Inflammatory macrophage treated with lipopolysaccharide for 1 hour (primary cell): ENCODE data around the gene OXCT2.
"Not testable (repeated sequence)": the region's sequence is repeated elsewhere in the genome, so short reads cannot be mapped to it uniquely, and the experiment has no call there.

Experiments
- DNase-seq, 2 donors: peaks; one replicate each; pipeline ENCODE4 v3.0.0-alpha.2; 2020 to 2022

Gene OXCT2

GRCh38 chr1:39771022-39771532 lies at the start of gene OXCT2:
OXCT2 (minus strand) TSS chr1:39771348; CDS start chr1:39771255, 93 bp downstream.
- not testable (repeated sequence) for DNase-seq

DNA sequence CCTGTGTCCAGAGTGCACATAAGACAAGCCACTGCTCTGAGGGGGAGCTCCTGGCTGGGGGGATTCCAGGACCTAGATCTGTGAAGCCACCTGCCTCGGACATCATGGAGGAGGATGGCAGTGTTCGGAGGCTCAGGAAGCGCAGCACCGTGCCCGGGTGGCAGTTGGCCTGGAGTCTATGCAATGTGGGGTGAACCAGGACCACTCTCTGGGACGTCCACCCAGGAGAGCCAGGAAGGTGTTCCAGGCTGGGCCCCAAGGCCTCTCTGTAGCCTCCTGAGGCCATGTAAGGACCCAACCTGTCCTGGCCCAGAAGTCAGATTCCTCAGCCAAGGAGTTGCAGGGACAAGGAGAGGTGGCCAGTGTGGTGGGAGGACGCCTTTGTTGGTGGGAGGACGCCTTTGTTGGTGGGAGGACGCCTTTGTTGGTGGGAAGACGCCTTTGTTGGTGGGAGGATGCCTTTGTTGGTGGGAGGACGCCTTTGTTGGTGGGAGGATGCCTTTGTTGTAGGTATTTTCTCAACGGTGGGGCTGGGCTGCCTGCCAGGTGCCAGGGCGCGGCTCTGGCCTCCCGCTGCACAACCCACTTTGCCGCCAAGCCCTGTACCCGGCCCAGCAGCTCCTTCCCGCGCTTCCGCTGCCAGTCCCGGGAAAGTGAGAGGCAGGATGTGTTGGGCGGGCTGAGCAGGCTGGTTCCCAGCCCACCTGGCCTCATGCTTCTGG lies 48.1 kb upstream of the OXCT2 start:
- no peak for DNase-seq

DNA sequence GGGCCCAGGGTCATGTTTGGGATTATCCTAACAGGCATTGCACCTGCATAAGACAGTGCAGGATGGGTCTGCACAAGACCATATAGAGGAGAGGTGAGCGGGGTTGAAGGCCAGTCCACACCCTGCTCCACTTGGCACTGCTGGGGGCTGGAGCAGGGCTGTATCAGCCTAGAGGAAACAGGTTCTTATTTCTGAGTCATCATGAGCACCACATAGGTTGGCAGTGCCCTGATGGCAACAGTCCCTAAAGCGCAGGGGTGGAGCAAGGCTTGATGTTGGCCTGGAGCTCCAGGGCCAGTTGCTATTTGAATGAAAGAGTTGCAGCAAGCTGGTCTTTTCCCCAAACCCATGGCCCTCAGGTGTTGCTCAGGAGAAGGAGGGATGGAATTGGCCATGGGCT lies 47.3 kb upstream of the OXCT2 start:
- no peak for DNase-seq

- peak; percentile 75 to 81 for DNase-seq
Observed at GRCh38 chr1:39817091-39817932, 46.2 kb upstream of the OXCT2 start.

GRCh38 chr1:39816415-39817090 lies 45.4 kb upstream of the OXCT2 start:
- DNase-seq, result peak; percentile 81 to 89

DNA sequence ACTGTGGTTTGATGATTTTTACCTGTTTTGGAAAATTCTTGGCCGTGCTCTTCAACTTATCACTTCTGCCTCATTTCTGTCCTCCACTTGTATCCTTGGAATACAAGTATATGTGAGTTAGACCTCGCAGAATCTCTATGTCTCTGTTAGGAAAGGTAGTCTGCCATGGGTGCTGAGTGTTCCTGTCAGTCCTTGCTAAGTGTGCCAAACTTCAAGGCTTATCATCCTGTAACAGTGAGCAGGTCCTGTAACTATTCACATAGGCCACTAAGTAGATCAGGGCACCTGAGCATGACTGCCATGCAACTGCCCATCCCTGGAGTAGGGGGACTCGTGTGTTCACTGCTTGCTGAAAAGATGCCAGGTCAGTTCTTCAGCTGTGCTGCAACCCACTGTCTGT lies 41.8 kb upstream of the OXCT2 start:
- DNase-seq, result no peak

DNA sequence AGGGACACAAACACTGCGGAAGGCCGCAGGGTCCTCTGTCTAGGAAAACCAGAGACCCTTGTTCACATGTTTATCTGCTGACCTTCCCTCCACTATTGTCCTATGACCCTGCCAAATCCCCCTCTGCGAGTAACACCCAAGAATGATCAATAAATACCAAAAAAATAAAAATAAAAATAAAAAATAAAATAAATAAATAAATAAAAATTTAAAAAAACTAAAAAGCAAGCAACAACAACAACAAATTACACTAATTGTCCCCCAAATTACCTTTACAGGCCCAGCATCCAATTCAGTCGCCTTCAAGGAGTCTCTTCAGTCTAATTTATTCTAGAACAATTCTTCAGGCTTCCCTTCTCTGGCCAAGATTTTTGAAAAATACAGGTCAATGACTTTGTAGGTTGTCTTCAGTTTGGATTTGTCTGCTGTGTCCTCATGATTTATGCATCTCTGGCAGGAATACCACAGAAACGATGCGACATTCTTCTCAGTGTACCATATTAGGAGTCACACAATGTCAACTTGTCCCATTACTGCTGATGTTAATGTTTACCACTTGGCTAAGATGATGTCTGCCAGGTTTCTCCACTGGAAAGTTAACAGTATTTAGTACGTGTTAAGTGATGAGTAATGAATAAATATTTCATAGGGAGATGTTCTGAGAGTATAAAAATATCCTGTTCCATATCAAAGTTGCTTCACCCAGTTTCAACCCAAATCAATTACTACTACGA lies 37.8 kb upstream of the OXCT2 start:
- DNase-seq, result no peak

GRCh38 chr1:39805385-39805784 lies 34.2 kb upstream of the OXCT2 start:
- no peak for DNase-seq

DNA sequence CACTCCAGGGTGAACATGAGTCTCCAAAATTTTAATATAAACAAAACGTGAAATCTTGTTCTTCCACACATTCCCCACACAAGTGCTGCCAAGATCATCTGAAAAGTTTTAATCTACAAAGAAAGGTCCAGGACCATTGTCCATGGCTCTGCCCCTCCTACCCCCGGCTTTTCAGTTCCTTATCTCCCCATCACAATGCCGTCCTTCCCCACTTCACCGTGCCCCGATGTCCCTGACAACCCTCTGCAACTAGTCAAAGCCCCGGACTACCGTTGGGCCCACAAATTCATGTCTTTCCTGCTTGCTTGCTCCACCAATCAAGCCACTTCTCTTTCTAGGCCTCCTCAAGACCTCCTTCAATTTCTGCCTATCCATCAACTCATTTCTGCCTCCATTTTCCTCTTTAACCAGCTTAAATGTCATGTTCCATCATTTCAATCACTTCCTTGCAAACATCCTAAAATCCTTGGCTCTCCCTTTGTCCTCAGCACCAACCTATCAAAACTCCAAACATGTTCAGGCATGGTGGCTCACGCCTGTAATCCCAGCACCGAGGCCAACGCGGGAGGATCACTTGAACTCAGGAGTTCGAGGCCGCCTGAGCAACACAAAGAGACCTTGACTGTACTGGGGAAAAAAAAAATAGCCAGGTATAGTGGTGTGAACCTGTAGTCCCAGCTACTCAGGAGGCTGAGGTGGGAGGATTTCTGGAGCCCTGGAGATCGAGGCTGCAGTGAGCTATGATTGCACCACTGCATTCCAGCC lies 31.5 kb upstream of the OXCT2 start:
- DNase-seq, result no peak

GRCh38 chr1:39800471-39800835 lies 29.3 kb upstream of the OXCT2 start:
- no peak for DNase-seq

GRCh38 chr1:39799770-39800470 lies 28.8 kb upstream of the OXCT2 start:
- peak; percentile 49 to 83 for DNase-seq

DNA sequence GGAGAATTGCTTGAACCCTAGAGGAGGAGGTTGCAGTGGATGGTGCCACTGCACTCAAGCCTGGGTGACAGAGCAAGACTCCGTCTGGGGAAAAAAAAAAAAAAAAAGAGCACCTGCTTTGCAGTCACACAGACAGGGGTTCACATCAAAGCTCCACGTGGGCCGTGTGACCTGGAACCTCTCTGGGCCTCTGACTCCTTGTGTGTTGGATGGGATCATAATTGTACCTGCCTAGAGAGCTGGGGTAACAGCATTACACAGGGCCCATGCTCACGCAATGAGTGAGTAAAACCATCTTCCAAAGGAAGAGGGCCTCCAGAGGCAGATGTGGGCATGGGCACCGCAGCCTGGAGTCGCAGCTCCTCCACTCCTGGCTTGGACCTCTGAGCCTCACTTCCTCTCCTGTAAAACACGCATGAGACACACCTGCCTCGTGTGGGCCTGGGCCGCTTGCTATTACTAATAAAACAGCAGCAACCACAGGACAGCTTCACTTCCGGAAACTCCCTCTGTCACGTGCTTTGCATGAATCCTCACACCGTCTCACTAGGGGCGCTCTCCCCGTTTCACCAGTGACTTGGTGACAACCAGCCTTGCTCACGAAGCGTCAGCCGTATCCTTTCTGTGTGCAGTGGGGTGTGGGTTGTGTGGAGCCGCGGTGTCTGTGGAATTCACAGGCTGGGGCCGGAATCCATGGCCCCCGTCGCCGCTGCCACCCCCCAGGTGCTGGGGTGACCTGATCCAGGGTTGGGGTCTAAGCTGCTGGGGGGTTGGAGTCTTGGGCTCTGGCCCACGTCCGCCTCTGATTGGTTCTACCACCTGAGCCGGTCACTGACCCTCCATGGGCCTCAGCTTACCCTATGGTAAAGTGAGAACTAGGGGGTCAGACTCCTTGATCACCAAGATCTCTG lies 28.0 kb upstream of the OXCT2 start:
- DNase-seq, result peak; percentile 84 to 92

- DNase-seq, result no peak
Observed at GRCh38 chr1:39795651-39796050, 24.5 kb upstream of the OXCT2 start.

GRCh38 chr1:39791838-39792237 lies 20.7 kb upstream of the OXCT2 start:
- DNase-seq, result no peak

GRCh38 chr1:39789571-39790110 lies 18.5 kb upstream of the OXCT2 start:
- DNase-seq, result no peak

GRCh38 chr1:39788758-39789570 lies 17.8 kb upstream of the OXCT2 start, which contains the start of gene BMP8B:
BMP8B (minus strand) TSS chr1:39788865; CDS start chr1:39788485, 380 bp downstream.
- DNase-seq, result peak; percentile 63 to 74

DNA sequence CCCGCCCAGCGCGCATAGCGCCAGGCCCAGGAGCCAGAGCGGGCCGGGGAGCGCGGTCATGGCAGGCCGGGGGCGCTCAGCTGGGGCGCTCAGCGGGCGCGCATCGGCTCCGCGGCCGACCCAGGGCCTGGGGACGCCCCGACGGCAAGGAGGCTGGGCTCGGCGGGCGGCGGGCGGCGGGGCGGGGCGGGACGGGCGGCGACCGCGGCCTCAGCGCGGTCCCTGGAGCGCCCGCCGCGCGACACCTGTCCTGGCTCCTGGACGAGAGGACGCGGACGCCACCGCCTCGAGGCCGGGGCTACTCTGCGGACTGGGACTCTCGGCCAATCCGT lies 17.2 kb upstream of the OXCT2 start:
- DNase-seq, result no peak

DNA sequence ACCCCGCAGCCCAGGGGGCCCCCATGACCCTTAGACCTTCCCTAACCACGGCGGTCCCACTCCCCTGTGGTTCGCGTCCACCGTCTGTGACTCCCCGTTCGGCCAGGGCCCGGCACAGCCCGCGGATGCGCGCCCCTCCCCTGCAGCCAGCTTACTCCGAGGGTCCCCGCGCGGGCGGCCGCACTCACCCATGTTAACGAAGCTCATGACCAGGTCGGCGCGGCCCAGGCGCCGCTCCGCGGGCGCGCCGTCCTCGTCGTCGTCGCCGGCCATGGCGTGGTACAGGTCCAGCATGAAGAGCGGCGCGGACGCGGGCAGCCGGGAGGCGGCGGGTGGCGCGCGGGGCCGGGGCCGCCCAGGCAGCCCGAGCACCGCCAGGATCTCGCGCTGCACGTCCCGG lies 16.8 kb upstream of the OXCT2 start:
- DNase-seq, result not testable (repeated sequence)

DNA sequence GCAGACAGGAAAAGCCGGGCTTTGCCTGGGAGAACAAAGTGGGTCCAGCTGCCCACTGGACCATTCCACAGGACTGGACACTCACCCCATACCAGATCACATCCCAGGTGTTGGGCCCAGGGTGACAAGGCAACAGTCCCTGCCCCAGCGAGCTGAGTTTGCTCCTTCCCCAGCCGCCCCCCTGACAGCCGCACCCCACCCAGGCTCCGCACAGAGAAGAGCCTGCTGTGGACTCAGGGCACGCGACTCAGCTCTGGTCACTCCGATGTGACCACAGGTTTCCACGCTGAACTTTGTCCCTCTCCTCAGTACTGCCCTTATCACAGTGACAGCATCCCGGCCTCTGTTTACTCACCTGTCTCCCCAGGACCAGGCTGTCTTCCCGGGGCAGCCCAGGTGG lies 16.3 kb upstream of the OXCT2 start:
- DNase-seq, result no peak
